Embryonic facial prominence (tissue), 1 donor: ENCODE results near the gene OSBP2.
"Not testable (repeated sequence)": the region's sequence is repeated elsewhere in the genome, so short reads cannot be mapped to it uniquely, and the experiment has no call there.

ENCODE experiments used
- DNase-seq: peaks from one replicate; pipeline ENCODE4 v3.0.0-alpha.2; 2016; ENCODE audit errors: extremely low spot score

The OSBP2 gene

DNA sequence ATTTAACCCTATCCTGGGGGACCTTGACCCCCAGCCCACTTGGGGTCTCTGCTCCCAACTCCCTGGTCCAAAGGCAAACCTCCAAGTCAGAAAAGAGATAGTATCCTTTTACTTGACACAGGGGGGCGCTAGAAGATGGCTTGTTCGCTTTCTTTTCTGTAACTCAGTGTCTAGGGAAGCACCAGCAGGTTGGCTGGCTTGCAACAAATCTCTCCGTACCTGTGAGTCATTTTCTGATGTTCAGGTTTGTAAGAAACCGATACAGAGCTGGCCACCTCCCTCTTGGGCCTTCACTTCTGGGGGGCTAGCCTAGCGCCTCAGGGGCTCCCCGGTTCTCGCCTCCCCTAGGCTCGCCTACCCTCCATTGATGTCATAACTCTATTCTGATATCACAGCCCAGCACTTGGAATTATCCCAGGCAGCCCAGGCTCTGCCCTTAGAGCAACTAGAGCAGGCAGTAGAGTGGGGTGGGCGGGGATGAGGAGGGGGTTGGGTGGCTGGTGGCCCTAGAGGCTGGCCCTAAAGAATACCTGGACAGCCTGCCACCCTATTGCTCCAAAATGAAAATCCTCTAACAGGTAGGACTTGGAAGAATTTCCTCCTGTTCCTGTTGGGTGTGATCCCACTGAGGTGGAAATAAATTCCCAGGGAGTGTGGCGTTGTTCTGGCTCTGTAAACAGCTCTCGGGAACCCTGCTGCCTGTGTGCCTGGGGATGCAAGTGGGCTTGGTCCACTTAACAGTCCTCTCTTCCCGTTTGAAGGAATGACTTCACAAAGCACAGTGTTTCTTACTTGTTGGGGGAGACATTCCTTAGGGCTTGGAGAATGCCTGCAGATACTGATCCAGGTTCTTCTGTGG is 69.4 kb downstream of the OSBP2 start:
- peak; percentile 36 for DNase-seq

DNA sequence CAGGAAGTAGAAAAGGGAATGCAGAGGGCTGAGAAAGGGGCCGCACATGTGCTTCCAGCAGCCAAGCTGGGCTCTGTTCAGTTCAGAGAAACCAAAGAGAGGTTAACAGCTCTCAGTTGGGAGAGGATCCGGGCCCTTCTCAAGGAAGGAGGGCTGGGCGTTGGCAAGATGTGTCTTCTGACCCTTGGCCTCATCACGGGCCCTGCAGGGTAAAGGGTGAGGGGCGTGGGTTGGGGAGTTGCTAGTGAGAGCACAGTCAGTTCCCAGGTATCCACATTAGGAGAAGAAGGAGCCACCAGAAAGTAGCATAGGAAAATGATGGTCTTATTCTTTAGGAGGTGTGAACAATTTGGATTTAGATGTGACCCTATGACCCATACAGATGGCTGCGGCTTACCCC is 73.0 kb downstream of the OSBP2 start:
- no peak for DNase-seq

DNA sequence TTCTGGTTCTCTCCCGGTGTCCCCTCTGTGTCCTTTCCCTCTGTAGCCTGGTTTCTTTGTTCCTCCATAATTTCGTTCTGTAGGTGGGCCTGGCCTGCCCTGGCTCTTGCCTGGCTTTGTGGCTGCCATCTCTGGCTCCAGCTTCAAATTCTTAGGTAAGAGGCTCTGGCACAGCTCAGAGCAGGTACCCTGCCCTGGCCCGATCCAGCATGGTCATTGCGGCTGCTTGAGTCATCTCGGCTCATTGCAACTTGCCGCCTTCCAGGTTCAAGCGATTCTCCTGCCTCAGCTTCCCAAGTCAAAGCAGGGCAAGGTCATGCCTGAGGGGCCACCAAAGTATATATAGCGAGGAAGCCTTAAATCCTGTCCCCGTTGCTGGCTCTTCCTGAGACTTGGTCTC is 76.0 kb downstream of the OSBP2 start:
- no peak for DNase-seq

DNA sequence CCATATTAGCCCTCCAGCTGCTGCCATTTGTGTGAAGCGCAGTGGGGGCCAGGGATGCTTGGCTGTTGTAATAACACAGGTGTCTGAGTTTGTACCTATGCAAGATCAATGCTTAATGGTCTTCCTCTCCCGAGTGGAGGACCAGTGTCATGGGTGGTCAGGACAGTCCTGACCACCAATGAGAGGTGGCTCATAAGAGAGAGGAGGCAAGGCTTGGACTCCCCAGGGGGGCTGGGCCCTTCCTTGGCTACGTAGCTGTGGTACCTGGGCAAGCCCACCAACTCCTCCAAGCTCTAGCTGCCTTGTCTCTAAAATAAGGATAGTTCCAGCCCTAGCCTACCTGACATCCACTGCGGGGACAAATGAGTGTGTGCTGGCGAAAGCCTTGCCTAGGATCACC is 79.2 kb downstream of the OSBP2 start:
- no peak for DNase-seq

DNA sequence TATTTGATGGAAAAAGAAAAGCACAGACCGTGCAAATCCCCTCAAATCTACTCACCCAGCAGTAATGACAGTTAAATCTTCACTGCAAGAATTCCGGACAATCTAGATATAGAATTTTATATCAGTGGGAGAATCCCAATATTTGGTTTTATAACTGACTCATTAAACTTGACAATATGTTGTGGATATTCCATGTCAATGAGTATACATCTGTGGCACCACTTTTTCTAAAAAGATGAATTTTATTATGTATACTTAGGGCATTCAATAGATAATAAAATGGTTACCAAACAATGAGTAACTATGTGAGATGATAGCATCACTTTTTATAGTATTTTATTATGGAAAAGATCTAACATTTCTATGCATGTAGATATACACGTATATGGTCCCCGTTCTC is 79.9 kb downstream of the OSBP2 start:
- DNase-seq = no peak

DNA sequence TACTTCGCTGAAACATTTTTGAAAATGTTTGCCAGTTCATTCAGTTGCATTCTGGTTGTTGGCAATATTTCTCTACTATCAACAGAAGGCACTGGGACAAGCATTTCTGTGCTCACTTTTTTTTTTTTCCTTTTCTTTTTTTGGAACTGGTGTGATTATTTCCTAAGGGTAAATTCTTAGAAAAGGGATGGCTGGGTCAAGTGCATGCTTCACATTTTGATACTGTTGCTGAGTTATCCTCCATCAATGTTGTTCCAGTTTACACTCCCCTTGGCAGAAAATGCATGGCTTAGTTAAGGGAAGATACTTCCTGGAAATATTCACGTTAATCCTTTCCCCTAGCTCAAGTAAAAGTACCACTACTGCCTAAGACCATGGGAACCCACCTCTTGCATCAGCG is 81.8 kb downstream of the OSBP2 start:
- DNase-seq = no peak

DNA sequence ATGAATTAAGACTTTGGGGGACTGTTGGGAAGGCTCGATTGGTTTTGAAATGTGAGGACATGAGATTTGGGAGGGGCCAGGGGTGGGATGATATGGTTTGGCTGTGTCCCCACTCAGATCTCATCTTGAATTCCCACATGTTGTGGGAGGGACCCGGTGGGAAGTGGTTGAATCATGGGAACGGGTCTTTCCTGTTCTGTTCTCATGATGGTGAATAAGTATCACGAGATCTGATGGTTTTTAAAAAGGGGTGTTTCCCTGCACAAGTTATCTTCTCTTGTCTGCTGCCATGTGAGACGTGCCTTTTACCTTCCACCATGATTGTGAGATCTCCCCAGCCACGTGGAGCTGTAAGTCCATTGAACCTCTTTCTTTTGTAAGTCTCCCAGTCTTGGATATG is 82.5 kb downstream of the OSBP2 start:
- DNase-seq = not testable (repeated sequence)

DNA sequence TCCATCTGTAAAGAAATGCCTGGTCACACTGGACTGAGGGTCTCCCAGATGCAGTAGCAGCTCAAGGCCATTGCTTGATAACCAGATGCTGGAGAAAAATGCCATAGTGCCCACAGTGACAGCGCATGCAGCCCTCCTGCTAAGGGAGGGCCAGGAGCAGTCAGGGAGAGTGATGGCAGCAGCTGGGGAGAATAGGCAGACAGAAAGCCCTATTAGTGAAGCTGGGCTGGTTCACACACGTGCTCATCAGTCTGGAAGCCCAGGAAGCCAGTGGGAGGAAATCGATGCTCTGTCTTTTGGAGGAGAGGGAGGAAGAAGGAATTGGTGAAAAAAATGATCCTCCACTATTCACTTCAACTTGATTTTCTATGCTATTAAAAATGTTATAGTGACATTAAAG is 82.9 kb downstream of the OSBP2 start:
- no peak for DNase-seq

DNA sequence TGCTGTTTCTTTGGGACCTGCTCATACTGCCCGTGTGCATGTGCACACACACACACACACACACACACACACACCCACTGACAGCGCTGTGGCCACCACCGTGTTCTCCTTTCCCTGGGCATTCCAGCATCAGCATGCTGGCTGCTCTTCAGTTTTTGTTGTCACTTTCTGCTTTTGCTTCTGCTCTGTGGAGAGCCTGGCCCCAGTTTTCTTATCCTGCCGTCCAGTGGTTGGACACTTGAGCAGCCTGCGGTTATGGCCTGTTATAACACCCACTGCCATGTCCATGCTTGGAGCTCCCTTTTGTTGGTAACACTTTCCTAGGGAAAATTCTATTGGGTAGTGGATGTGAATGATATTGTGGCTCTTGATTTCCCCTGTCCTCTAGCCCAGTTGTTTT is 83.6 kb downstream of the OSBP2 start:
- no peak for DNase-seq

DNA sequence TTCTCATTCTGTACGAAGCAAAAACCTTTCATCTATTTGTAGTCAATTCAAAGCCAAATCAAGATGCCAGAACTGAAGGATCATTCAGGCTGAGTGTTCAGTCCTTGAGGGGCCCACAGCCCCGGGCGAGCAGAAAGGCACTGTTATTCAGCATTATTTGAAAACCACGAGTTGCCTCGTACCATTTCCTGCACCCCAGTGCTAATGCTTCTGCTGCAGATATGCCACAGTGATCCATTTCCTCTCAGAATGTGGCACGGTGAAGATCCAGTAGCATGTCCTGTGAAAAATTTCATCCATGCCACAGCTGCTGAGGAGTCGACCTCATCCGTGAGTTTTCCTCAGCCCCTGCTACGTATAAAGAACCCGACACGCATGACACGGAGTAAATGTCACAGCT is 85.4 kb downstream of the OSBP2 start:
- DNase-seq = no peak

DNA sequence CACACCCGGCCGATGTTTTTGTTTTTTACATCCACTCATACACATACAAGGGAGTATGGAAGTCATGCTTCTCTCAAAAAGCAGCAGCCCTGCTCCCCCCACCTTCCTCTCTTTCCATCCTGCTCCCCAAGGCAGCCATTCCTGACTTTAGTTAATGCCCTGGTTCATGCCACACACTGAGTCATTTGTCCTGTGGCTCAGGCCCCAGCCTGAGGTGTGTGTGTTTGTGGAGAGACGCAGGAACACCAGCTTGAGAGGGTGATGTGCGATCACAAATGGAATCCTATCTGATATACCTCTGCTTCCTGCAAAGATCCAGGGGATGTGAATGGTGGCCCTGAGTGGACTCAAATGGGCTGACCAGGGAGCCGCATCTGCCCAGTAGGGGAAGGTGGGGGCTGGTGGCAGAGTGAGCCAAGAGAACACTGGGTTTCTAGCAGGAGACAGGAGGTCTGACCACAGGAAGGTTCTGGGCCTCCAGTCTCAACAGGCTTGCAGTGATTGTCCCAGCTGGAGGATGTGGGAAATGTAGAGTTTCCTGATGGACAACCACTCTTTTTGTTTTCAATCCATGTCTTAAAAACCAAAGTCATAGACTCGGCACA is 86.7 kb downstream of the OSBP2 start:
- no peak for DNase-seq

DNA sequence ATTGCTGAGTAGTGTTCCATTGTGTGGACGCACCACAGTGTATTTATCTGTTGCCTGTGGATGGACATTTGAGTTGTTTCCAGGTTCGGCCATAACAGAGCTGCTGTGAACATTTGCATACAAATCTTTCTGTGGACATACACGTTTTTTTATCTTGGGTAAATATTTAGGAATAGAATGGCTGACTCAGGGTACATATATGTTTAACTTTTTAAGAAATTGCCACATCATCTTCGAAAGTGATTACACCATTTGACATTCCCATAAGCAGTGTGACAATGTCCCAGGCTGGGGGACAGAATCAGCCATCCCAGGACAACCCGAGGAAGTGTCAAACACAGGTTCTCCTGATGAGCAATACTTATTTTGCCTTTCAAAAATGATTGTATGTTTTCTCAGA is 87.9 kb downstream of the OSBP2 start:
- DNase-seq = no peak

DNA sequence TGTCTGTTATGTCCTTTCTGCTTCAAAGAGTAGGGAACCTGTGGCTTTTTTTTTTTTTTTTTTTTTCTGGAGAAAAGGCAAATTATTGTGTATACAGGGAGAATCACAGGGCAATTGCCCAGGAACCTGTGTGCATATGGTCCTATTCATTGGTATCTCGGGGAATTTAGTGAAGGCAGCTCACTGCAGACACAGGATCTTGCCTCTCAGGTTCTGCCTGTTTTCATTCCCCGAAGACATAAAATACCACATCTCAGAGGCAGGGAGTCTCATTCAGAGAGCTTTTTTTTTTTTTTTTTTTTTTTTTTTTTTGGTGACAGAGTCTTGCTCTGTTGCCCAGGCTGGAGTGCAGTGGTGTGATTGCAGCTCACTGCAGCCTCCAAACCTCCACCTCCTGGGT is 88.3 kb downstream of the OSBP2 start:
- DNase-seq = no peak

DNA sequence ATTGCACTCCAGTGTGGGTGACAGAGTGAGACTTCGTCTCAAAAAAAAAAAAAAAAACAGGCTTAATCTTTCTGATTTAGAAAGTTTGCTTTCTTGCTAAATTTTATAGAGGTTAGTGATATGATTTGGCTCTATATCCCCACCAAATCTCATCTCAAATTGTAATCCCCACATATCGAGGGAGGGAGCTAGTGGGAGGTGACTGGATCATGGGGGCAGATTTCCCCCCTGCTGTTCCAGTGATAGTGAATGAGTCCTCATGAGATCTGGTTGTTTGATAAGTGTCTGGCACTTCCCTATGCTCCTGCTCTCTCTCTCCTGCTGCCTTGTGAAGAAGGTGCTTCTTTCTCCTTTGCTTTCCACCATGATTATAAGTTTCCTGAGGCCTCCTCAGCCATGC is 90.9 kb downstream of the OSBP2 start:
- no peak for DNase-seq

DNA sequence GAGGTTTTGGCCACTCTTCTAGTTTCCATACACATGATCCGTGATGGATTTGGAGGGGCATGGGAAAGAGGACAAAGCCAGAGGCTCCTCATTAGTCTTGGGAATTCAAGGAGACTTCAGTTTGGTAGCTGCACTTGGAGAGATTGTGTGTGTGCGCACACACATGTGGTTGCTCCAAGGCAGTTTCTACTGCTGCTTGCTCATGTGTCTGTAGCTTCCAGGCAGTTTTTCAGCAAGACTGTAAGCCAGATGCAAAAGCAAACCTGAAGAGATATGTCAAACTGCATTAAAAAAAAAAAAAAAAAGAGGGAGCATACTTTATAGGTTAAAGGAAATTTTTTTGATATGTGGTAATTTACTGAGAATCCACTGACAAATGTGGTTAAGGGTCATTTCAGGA is 95.7 kb downstream of the OSBP2 start:
- DNase-seq = no peak

DNA sequence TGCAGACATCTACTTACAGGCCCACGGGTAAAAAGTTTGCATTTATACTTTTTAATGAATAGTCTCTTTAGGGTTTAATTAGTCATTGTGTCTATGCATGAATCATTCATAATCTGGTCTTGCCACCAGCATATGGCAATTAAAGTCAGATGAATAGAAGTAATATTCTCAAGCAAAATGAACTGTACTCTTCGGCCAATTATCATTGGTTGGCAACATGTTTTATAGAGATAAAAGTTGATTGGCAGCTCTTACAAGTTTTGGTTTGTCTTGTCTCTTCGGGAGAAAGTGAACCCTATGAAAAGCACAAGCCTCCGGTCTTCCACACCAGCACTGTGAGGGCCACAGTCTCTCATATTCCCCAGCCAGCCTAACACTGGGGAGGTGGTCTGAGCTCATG is 97.8 kb downstream of the OSBP2 start:
- DNase-seq = no peak

DNA sequence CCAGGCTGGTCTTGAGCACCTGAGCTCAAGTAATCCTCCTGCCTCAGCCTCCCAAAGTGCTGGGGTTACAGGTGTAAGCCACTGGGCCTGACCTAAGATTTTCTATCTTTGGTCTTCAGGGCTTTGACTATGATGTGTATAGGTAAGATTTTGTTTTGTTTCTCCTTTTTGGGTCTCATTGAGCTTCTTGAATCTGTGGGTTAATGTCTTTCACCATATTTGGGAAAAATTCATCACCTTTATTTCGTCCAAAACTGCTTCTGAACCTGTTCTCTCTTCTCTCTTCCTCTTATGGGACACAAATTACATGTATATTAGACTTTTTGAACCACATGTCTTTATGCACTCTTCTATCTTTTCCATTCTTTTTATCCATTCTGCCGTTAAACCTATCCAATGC is 100.4 kb downstream of the OSBP2 start:
- no peak for DNase-seq

DNA sequence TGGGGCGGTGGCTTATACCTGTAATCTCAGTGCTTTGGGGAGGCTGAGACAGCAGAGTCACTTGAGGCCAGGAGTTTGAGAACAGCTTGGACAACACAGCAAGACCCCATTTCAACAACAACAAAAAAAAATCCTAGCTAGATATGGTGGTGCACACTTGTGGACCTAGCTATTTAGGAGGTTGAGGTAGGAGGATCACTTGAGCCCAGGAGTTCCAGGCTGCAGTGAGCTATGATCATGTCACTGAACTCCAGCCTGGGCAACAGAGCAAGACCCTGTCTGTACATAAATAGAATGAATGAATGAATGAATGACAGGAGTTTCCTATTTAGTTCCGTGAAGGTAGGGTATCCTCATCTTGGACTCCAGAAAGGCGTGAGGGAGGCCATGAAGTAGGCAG is 107.0 kb downstream of the OSBP2 start:
- no peak for DNase-seq

DNA sequence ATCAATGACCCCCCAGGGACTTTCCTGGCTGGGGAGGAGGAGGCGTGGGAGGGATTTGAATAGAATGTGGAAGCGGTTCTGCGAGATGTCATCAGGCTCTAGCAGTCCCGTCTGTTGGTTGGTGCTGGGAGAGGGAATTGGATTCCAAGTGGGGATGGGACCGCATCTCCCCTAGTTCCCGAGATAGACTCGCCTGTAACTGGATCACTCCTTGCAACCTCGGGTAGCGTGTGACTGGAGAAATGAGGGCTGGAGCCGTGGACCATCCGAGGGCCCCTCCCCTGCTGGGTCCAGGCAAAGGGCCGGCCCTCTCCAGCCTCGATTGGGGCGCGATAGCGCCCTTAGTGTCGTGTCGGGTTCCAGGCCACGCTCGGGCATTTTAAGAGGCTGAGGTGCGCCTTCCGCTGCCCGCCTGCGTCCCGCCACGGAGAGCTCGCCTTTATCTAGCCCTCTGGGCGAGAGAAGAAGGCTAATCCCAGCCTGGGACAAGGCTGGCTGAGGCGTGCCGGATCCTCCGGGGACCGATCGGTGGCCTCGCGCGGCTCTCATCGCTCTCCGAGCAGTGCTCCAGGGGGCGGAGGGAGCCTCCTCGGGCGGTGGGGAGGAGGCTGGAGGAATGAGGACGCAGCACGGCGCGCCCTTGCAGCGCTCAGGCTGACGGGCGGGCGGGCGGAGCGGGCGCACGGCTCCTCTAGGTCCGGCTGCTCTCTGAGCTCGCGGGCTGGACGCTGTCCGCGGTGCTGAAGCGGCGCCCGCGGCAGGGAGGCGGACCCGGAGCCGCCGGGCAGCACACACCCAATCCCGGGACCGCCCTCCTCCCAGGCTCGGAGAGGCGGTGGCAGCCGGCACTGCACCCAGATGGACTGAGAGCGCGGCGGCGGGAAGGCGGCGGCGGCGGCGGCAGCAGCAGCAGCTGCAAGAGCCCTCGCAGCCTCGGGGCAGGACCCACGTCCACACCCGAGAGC is 107.8 kb downstream of the OSBP2 start:
- peak; percentile 73 for DNase-seq

DNA sequence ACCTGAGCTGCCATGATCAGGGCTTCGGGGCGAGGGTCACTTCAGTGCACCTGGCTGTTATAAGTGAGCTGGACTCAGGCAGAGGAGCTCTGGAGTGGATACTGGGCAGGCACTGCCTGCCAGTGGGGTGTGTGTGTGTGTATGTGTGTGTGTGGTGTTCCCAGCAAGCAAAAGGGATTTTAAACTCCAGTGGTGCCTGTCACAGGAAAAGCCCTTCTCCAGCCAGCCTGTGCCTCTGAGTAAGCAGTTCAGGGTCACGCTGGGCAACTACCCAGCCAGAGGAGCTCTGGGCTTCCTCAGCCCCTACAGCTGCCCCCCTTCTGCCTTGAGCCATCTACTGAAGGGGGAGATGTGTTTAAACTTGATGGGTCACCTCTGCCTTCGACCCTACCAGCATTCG is 109.0 kb downstream of the OSBP2 start:
- DNase-seq = no peak

DNA sequence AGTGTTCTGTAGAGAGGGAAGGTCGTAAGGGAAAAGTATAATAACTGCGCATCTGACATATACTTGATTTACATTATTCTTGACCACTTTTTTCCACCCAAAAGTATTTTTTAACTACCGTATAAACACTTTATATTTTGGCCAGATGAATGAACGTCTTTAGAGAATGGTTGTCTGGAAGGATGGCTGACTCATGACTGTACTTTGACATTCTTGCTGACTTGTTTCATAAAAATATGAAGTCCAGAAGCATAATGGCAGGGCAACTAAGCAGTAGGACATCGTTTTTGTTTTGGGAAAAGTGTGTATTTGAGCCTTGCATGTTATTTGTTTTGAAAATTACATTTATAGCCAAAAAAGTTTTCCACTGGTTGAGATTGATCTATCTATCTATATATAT is 110.0 kb downstream of the OSBP2 start:
- DNase-seq = no peak

DNA sequence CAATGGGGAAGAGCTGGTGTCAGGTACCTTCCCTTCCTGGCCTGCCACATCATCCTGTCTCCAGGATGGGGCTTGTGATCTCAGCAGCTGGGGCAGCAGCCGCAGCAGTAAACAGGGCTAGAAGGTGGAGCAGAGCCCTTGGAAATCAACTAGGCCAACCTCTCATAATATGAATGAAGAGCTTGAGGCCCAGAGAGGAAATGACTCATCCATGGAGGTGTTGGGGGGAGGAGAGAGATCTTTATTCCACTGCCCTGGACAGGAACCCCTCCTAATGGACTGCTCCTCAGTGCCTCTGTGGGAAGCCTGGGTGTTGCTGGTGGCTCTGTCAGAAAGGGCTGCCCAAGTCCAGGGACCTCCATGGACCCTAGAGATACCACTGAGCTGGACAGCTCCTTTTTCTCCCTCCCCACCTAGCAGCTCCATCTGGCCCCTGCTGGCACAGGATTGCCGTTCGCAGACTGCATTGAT is 111.8 kb downstream of the OSBP2 start:
- no peak for DNase-seq
